Tibial nerve (tissue), 4 donors: Measurements from ENCODE around the gene ADCY2. TPM values are rescaled to one million over a fixed set of nuclear protein-coding genes. Genes with fewer than 3 reads are reported as not detected.

Experiments
- DNase-seq, 2 donors: peaks; one replicate each; pipeline ENCODE4 v3.0.0-alpha.2; 2019; ENCODE audit warnings: low spot score in 2 of 2
- H3K27ac ChIP-seq, 4 donors: fragments of 200-600 bp; sonication (generic) in 3 of 4; one replicate each; pipeline ENCODE4 v1.5.1; 2017 to 2019; ENCODE audit warnings: mild to moderate bottlenecking in 1 of 4
- H3K27me3 ChIP-seq, 2 donors: fragments of 200-600 bp; sonication (generic) in 1 of 2; one replicate each; pipeline versions ENCODE4 v1.5.1 to v1.6.0; 2017 to 2019
- H3K36me3 ChIP-seq, 3 donors: fragments of 200-600 bp; sonication (generic); one replicate each; pipeline ENCODE4 v1.5.1; 2018 to 2019
- H3K4me1 ChIP-seq, 4 donors: fragments of 200-600 bp; sonication (generic) in 3 of 4; one replicate each; pipeline ENCODE4 v1.5.1; 2017 to 2019
- H3K4me3 ChIP-seq, 4 donors: fragments of 200-600 bp; sonication (generic) in 3 of 4; one replicate each; pipeline ENCODE4 v1.5.1; 2017 to 2019; ENCODE audit warnings: mild to moderate bottlenecking in 1 of 4, moderate library complexity in 1 of 4
- H3K9me3 ChIP-seq, 4 donors: fragments of 200-600 bp; sonication (generic) in 3 of 4; one replicate each; pipeline ENCODE4 v1.5.1; 2017 to 2019
- CTCF ChIP-seq, 5 experiments: fragments of 200-600 bp in 3 of 5; fragments of 450-650 bp in 2 of 5; sonication (generic) in 3 of 5; IDR thresholded peaks; one replicate each; pipeline ENCODE4 v1.5.1; 2016 to 2019; ENCODE audit warnings: antibody characterized with exemption in 5 of 5, mild to moderate bottlenecking in 3 of 5, moderate library complexity in 2 of 5
- EP300 ChIP-seq, 2 donors: sonication (generic); formaldehyde crosslinking; IDR thresholded peaks; one replicate each; pipeline ENCODE4 v1.6.1; 2017; ENCODE audit warnings: antibody characterized with exemption in 2 of 2, mild to moderate bottlenecking in 1 of 2
- POLR2A ChIP-seq, 2 donors: fragments of 450-650 bp; IDR thresholded peaks; one replicate each; pipeline ENCODE4 v1.6.1; 2017; ENCODE audit warnings: antibody characterized with exemption in 2 of 2, mild to moderate bottlenecking in 2 of 2, moderate library complexity in 2 of 2
- WGBS, 2 donors: methylation state at CpG; one replicate each; pipeline ENCODE4 v1.1.5; 2018; 5-methylcytosine and 5-hydroxymethylcytosine counted together
- total RNA-seq, 4 donors: library from RNA; depleted of rRNA; stranded (reverse); fragments of >200 nt; gene quantifications; one replicate each; pipeline ENCODE4 v1.1.0, GENCODE V29; 2016

Gene ADCY2
- total RNA-seq, 4 donors from 2014 or later = 4.2 to 11.8 (median 10.0) TPM

GRCh38 chr5:7375457-7375856, 20.5 kb upstream of the ADCY2 start:
- Histone ChIP-seq H3K27me3 (no peaks in the 10 kb centered on the region), H3K4me1 (no peaks in the 10 kb centered on the region), H3K4me3 (no peak overlapping the region), H3K27ac (no peak overlapping the region), H3K9me3 (no peaks in the 10 kb centered on the region), H3K36me3 (no peaks in the 10 kb centered on the region)
- 81 to 86% methylated on average over 4 of the region's 4 CpGs for WGBS, 2 donors
- DNase-seq = no peak
- TF ChIP-seq CTCF (IDR thresholded peaks at IDR 0.05) = no peak
- no peak for TF ChIP-seq POLR2A (IDR thresholded peaks at IDR 0.05)
- no peak for TF ChIP-seq EP300 (IDR thresholded peaks at IDR 0.05)

- WGBS, 2 donors = 54 to 67% methylated on average over 3 of the region's 3 CpGs
- Histone ChIP-seq H3K9me3 (no peaks in the 10 kb centered on the region), H3K27ac (no peak overlapping the region), H3K4me1 (no peaks in the 10 kb centered on the region), H3K27me3 (no peaks in the 10 kb centered on the region), H3K4me3 (no peak overlapping the region), H3K36me3 (no peaks in the 10 kb centered on the region)
- TF ChIP-seq CTCF (IDR thresholded peaks at IDR 0.05) = no peak
- no peak for TF ChIP-seq EP300 (IDR thresholded peaks at IDR 0.05)
- no peak for TF ChIP-seq POLR2A (IDR thresholded peaks at IDR 0.05)
- DNase-seq = peak in 1 of 2 donors; percentile 25
Observed at GRCh38 chr5:7376871-7377270, 19.1 kb upstream of the ADCY2 start.

GRCh38 chr5:7377761-7378160, 18.2 kb upstream of the ADCY2 start:
- H3K27ac ChIP-seq = no peak overlapping the region
- no peaks in the 10 kb centered on the region for H3K9me3 ChIP-seq
- no peak overlapping the region for H3K4me3 ChIP-seq
- DNase-seq = no peak
- H3K4me1 ChIP-seq = no peaks in the 10 kb centered on the region
- H3K36me3 ChIP-seq = no peaks in the 10 kb centered on the region
- no peaks in the 10 kb centered on the region for H3K27me3 ChIP-seq
- no peak for TF ChIP-seq POLR2A (IDR thresholded peaks at IDR 0.05)
- TF ChIP-seq CTCF (IDR thresholded peaks at IDR 0.05) = no peak
- no peak for TF ChIP-seq EP300 (IDR thresholded peaks at IDR 0.05)
- WGBS, 2 donors = 17 to 20% methylated on average over 2 of the region's 2 CpGs

- DNase-seq = no peak
- Histone ChIP-seq H3K27ac (no peak overlapping the region), H3K36me3 (no peaks in the 10 kb centered on the region), H3K4me3 (no peak overlapping the region), H3K27me3 (no peaks in the 10 kb centered on the region), H3K9me3 (no peaks in the 10 kb centered on the region), H3K4me1 (no peaks in the 10 kb centered on the region)
- 78 to 84% methylated on average over 2 of the region's 2 CpGs for WGBS, 2 donors
- no peak for TF ChIP-seq CTCF (IDR thresholded peaks at IDR 0.05)
- TF ChIP-seq POLR2A (IDR thresholded peaks at IDR 0.05) = no peak
- TF ChIP-seq EP300 (IDR thresholded peaks at IDR 0.05) = no peak
Observed at GRCh38 chr5:7382588-7382987, 13.3 kb upstream of the ADCY2 start.

- H3K27me3 ChIP-seq = no peaks in the 10 kb centered on the region
- H3K4me1 ChIP-seq = no peaks in the 10 kb centered on the region
- no peaks in the 10 kb centered on the region for H3K36me3 ChIP-seq
- H3K27ac ChIP-seq = no peak overlapping the region
- DNase-seq = no peak
- TF ChIP-seq POLR2A (IDR thresholded peaks at IDR 0.05) = no peak
- no peak for TF ChIP-seq EP300 (IDR thresholded peaks at IDR 0.05)
- no peak for TF ChIP-seq CTCF (IDR thresholded peaks at IDR 0.05)
- no peak overlapping the region for H3K4me3 ChIP-seq
- no peaks in the 10 kb centered on the region for H3K9me3 ChIP-seq
- 86 to 88% methylated on average over 6 of the region's 6 CpGs for WGBS, 2 donors
Observed at GRCh38 chr5:7385681-7386080, 10.3 kb upstream of the ADCY2 start.
